Neural cell (in vitro differentiated cells): ENCODE results near the gene S100PBP. TPM values are rescaled to one million over a fixed set of nuclear protein-coding genes. Genes with fewer than 3 reads are reported as not detected.
"Not testable (repeated sequence)": the region's sequence is repeated elsewhere in the genome, so short reads cannot be mapped to it uniquely, and the experiment has no call there.

Source experiments
- H2AFZ ChIP-seq: fragments of 200-600, 300-800 bp; sonication (generic), shearing (Covaris generic); 2 replicates; pipeline ENCODE4 v1.6.0; 2014; ENCODE audit warnings: low read depth, mild to moderate bottlenecking, antibody characterized with exemption, low read length, moderate library complexity
- H3F3A ChIP-seq: fragments of 200-600 bp; shearing (Covaris generic); 2 replicates; pipeline ENCODE4 v1.6.1; 2016; ENCODE audit warnings: mild to moderate bottlenecking, moderate library complexity, mixed read lengths, antibody characterized with exemption, low read length; ENCODE audit not compliant: insufficient read depth, poor library complexity, severe bottlenecking
- H3K27ac ChIP-seq: fragments of 200-600, 300-800 bp; sonication (generic), shearing (Covaris generic); 2 replicates; pipeline ENCODE4 v1.5.1; 2014; ENCODE audit warnings: mild to moderate bottlenecking, low read length, moderate library complexity
- H3K27me3 ChIP-seq: fragments of 300-800, 200-600 bp; sonication (generic), shearing (Covaris generic); 2 replicates; pipeline ENCODE4 v1.6.0; 2014; ENCODE audit warnings: mild to moderate bottlenecking, low read depth, low read length, moderate library complexity; ENCODE audit not compliant: insufficient read depth
- H3K36me3 ChIP-seq: fragments of 300-800, 200-600 bp; sonication (generic), shearing (Covaris generic); 2 replicates; pipeline ENCODE4 v1.5.1; 2014; ENCODE audit warnings: mild to moderate bottlenecking, antibody characterized with exemption, low read length, moderate library complexity; ENCODE audit not compliant: insufficient read depth
- H3K4me2 ChIP-seq: fragments of 300-800, 200-600 bp; sonication (generic), shearing (Covaris generic); 2 replicates; pipeline ENCODE4 v1.6.0; 2014; ENCODE audit warnings: mild to moderate bottlenecking, low read length
- H3K4me3 ChIP-seq: fragments of 300-800, 200-600 bp; sonication (generic), shearing (Covaris generic); 2 replicates; pipeline ENCODE4 v1.5.1; 2014; ENCODE audit warnings: mild to moderate bottlenecking, low read length, moderate library complexity
- H3K79me2 ChIP-seq: fragments of 200-600 bp; shearing (Covaris generic); replicated peaks from 2 replicates; pipeline ENCODE4 v1.6.0; 2014; ENCODE audit warnings: mild to moderate bottlenecking, low read length, moderate library complexity; ENCODE audit not compliant: insufficient read depth
- H3K9ac ChIP-seq: fragments of 300-800, 200-600 bp; sonication (generic), shearing (Covaris generic); 2 replicates; pipeline ENCODE4 v1.6.1; 2016; ENCODE audit warnings: mild to moderate bottlenecking, low read length, mixed read lengths
- H3K9me2 ChIP-seq: fragments of 200-600 bp; shearing (Covaris generic); 2 replicates; pipeline ENCODE4 v1.6.1; 2016; ENCODE audit warnings: mild to moderate bottlenecking, low read length, mixed read lengths; ENCODE audit not compliant: insufficient read depth
- H3K9me3 ChIP-seq: fragments of 200-600, 300-800 bp; sonication (generic), shearing (Covaris generic); 2 replicates; pipeline ENCODE4 v1.6.1; 2016; ENCODE audit warnings: mild to moderate bottlenecking, mixed run types, low read length, moderate library complexity, mixed read lengths
- H4K20me1 ChIP-seq: fragments of 200-600 bp; shearing (Covaris generic); 2 replicates; pipeline ENCODE4 v1.6.1; 2016; ENCODE audit warnings: mild to moderate bottlenecking, mixed run types; ENCODE audit not compliant: insufficient read depth
- CTCF ChIP-seq: fragments of 450-650 bp; IDR thresholded peaks from 2 replicates; pipeline ENCODE4 v1.5.1; 2014; ENCODE audit warnings: antibody characterized with exemption, mild to moderate bottlenecking, moderate library complexity; ENCODE audit not compliant: poor library complexity, severe bottlenecking
- EP300 ChIP-seq: fragments of 450-650 bp; conservative IDR thresholded peaks from 2 replicates; pipeline ENCODE4 v1.6.1; 2014; ENCODE audit warnings: antibody characterized with exemption, mild to moderate bottlenecking, moderate library complexity; ENCODE audit not compliant: poor library complexity, severe bottlenecking
- EZH2 ChIP-seq: fragments of 200-600, 300-800 bp; shearing (Covaris generic), sonication (generic); IDR thresholded peaks from 2 replicates; pipeline ENCODE4 v1.6.1; 2014; ENCODE audit warnings: antibody characterized with exemption, low read length, borderline replicate concordance, mild to moderate bottlenecking; ENCODE audit not compliant: insufficient read depth, poor library complexity, severe bottlenecking
- MXI1 ChIP-seq: fragments of 450-650 bp; conservative IDR thresholded peaks from 2 replicates; pipeline ENCODE4 v1.6.1; 2014; ENCODE audit warnings: antibody characterized with exemption, mild to moderate bottlenecking; ENCODE audit not compliant: poor library complexity, severe bottlenecking
- POLR2AphosphoS5 ChIP-seq: IDR thresholded peaks from 2 replicates; pipeline ENCODE4 v1.6.1; 2012
- RAD21 ChIP-seq: fragments of 450-650 bp; conservative IDR thresholded peaks from 2 replicates; pipeline ENCODE4 v1.6.1; 2014; ENCODE audit warnings: antibody characterized with exemption, mild to moderate bottlenecking, moderate library complexity
- REST ChIP-seq: IDR thresholded peaks from 2 replicates; pipeline ENCODE4 v1.6.1; 2012; ENCODE audit warnings: borderline replicate concordance
- SMC3 ChIP-seq: fragments of 450-650 bp; conservative IDR thresholded peaks from 2 replicates; pipeline ENCODE4 v1.6.1; 2014; ENCODE audit warnings: antibody characterized with exemption, mild to moderate bottlenecking, moderate library complexity; ENCODE audit not compliant: poor library complexity
- TAF1 ChIP-seq: IDR thresholded peaks from 2 replicates; pipeline ENCODE4 v1.6.1; 2012; ENCODE audit warnings: low read depth
- polyA plus RNA-seq: library from polyadenylated mRNA; depleted of rRNA; stranded (reverse); fragments of >200 nt; gene quantifications from 2 replicates; pipeline ENCODE4 v1.2.3, GENCODE V29; 2014

The S100PBP gene
- polyA plus RNA-seq, 1 donor from 2014 or later, result 77.0 TPM

GRCh38 chr1:32784817-32785216 is 32.6 kb upstream of the S100PBP start:
- Histone ChIP-seq H2AFZ (no peak overlapping the region), H3K9ac (no peak overlapping the region), H3K79me2 (no peaks in the 10 kb centered on the region), H4K20me1 (no peaks in the 10 kb centered on the region), H3K4me3 (no peak overlapping the region), H3K9me2 (no peaks in the 10 kb centered on the region), H3K27me3 (no peaks in the 10 kb centered on the region), H3K36me3 (no peaks in the 10 kb centered on the region), H3K4me2 (no peak overlapping the region), H3F3A (no peaks in the 10 kb centered on the region), H3K9me3 (no peaks in the 10 kb centered on the region), H3K27ac (no peak overlapping the region)
- TF ChIP-seq TAF1 (no peak), MXI1 (no peak), RAD21 (no peak), EZH2 (no peak), REST (no peak), EP300 (no peak), POLR2AphosphoS5 (no peak), CTCF (no peak), SMC3 (no peak)

- Histone ChIP-seq H3K9me3 (no peaks in the 10 kb centered on the region), H3K4me3 (no peak overlapping the region), H3K36me3 (no peaks in the 10 kb centered on the region), H3K79me2 (no peaks in the 10 kb centered on the region), H3K4me2 (no peak overlapping the region), H3K9me2 (no peaks in the 10 kb centered on the region), H4K20me1 (no peaks in the 10 kb centered on the region), H3F3A (no peaks in the 10 kb centered on the region), H2AFZ (no peak overlapping the region), H3K9ac (no peak overlapping the region), H3K27me3 (no peaks in the 10 kb centered on the region), H3K27ac (no peak overlapping the region)
- peak; percentile 62 for TF ChIP-seq CTCF
- TF ChIP-seq RAD21, result peak; percentile 56
- TF ChIP-seq SMC3, result peak; percentile 71
- TF ChIP-seq EP300, result no peak
Observed at GRCh38 chr1:32786856-32787255, 30.6 kb upstream of the S100PBP start.

- not testable (repeated sequence) for H4K20me1 ChIP-seq, H3F3A ChIP-seq, H3K9me2 ChIP-seq, H3K79me2 ChIP-seq, H2AFZ ChIP-seq, H3K27me3 ChIP-seq, H3K9ac ChIP-seq, H3K9me3 ChIP-seq, H3K4me3 ChIP-seq, H3K27ac ChIP-seq, H3K4me2 ChIP-seq, H3K36me3 ChIP-seq
Observed at GRCh38 chr1:32789356-32789755, 28.1 kb upstream of the S100PBP start.
